ENCODE measurements around the gene TNFAIP8L2. TPM values are rescaled to one million over a fixed set of nuclear protein-coding genes. Genes with fewer than 3 reads are reported as not detected.

Gene TNFAIP8L2
- total RNA-seq (2022; extraction: Qiagen RNA extraction; ENCODE audit: low read depth): not detected in 5 replicates

GRCh38 chr1:151156515-151156819 is at the start of gene TNFAIP8L2:
Gene TNFAIP8L2, plus strand, starts transcription at chr1:151156649. Its CDS starts 2,049 bp downstream, at chr1:151158698.

GRCh38 chr1:151146412-151147131 is 9.9 kb upstream of the TNFAIP8L2 start, which contains the start of gene SEMA6C:
Gene SEMA6C, minus strand, starts transcription at chr1:151146631. Its CDS starts 4,010 bp downstream, at chr1:151142621.

GRCh38 chr1:151165738-151166504 is 9.5 kb downstream of the TNFAIP8L2 start, which contains the start of the genes LYSMD1 and SCNM1:
Gene LYSMD1, minus strand, starts transcription at chr1:151165902. Its CDS starts 644 bp downstream, at chr1:151165258.
Gene SCNM1, plus strand, starts transcription at chr1:151166144. Its CDS starts 9 bp downstream, at chr1:151166153.

GRCh38 chr1:151175863-151176262 is 19.4 kb downstream of the TNFAIP8L2 start, which contains the start of gene TMOD4:
Gene TMOD4, minus strand, starts transcription at chr1:151175981. Its CDS starts 1,106 bp downstream, at chr1:151174875.

GRCh38 chr1:151189637-151190445 is 33.4 kb downstream of the TNFAIP8L2 start, which contains the start of gene VPS72:
Gene VPS72, minus strand, starts transcription at chr1:151190197. Its CDS starts 76 bp downstream, at chr1:151190121.

GRCh38 chr1:151198254-151199127 is 42.0 kb downstream of the TNFAIP8L2 start, which contains the start of gene PIP5K1A:
Gene PIP5K1A, plus strand, starts transcription at chr1:151198552. Its CDS starts 445 bp downstream, at chr1:151198997.

Other genes with a start within 250 kb of the TNFAIP8L2 start
- gene SETDB1, start 230.3 kb upstream of the TNFAIP8L2 start, total RNA-seq (2022; extraction: Qiagen RNA extraction; ENCODE audit: low read depth): 22.7 to 28.1 TPM (median 23.0 TPM) in 5 replicates
- gene CERS2, start 181.8 kb upstream of the TNFAIP8L2 start, total RNA-seq (2022; extraction: Qiagen RNA extraction; ENCODE audit: low read depth): 240 to 250 TPM (median 247 TPM) in 5 replicates
- 0.54 to 1.3 TPM (median 0.70 TPM) in 5 replicates for gene ANXA9, start 174.4 kb upstream of the TNFAIP8L2 start, total RNA-seq (2022; extraction: Qiagen RNA extraction; ENCODE audit: low read depth)
- 2.2 to 3.4 TPM (median 2.7 TPM) in 5 replicates for gene MINDY1, start 149.7 kb upstream of the TNFAIP8L2 start, total RNA-seq (2022; extraction: Qiagen RNA extraction; ENCODE audit: low read depth)
- 11.4 to 16.9 TPM (median 14.9 TPM) in 5 replicates for gene PRUNE1, start 148.2 kb upstream of the TNFAIP8L2 start, total RNA-seq (2022; extraction: Qiagen RNA extraction; ENCODE audit: low read depth)
- gene BNIPL, start 120.1 kb upstream of the TNFAIP8L2 start, total RNA-seq (2022; extraction: Qiagen RNA extraction; ENCODE audit: low read depth): 0.06 to 0.20 TPM (median 0.13 TPM) in 4 of 5 replicates, not detected in the other
- gene C1orf56, start 108.9 kb upstream of the TNFAIP8L2 start, total RNA-seq (2022; extraction: Qiagen RNA extraction; ENCODE audit: low read depth): 4.7 to 8.8 TPM (median 7.3 TPM) in 5 replicates
- 70.2 to 82.4 TPM (median 75.5 TPM) in 5 replicates for gene CDC42SE1, start 97.0 kb upstream of the TNFAIP8L2 start, total RNA-seq (2022; extraction: Qiagen RNA extraction; ENCODE audit: low read depth)
- gene MLLT11, start 96.3 kb upstream of the TNFAIP8L2 start, total RNA-seq (2022; extraction: Qiagen RNA extraction; ENCODE audit: low read depth): 10.3 to 19.6 TPM (median 18.6 TPM) in 5 replicates
- gene GABPB2, start 85.9 kb upstream of the TNFAIP8L2 start, total RNA-seq (2022; extraction: Qiagen RNA extraction; ENCODE audit: low read depth): 3.3 to 3.8 TPM (median 3.4 TPM) in 5 replicates
- 1.1 to 1.6 TPM (median 1.3 TPM) in 5 replicates for gene SEMA6C, start 10.0 kb upstream of the TNFAIP8L2 start, total RNA-seq (2022; extraction: Qiagen RNA extraction; ENCODE audit: low read depth)
- gene LYSMD1, start 9.3 kb downstream of the TNFAIP8L2 start, total RNA-seq (2022; extraction: Qiagen RNA extraction; ENCODE audit: low read depth): 5.7 to 9.4 TPM (median 6.1 TPM) in 5 replicates
- 43.6 to 49.9 TPM (median 48.2 TPM) in 5 replicates for gene SCNM1, start 9.5 kb downstream of the TNFAIP8L2 start, total RNA-seq (2022; extraction: Qiagen RNA extraction; ENCODE audit: low read depth)
- 0.29 TPM in 1 of 5 replicates, not detected in the others for gene TMOD4, start 19.3 kb downstream of the TNFAIP8L2 start, total RNA-seq (2022; extraction: Qiagen RNA extraction; ENCODE audit: low read depth)
- gene VPS72, start 33.5 kb downstream of the TNFAIP8L2 start, total RNA-seq (2022; extraction: Qiagen RNA extraction; ENCODE audit: low read depth): 44.9 to 58.1 TPM (median 45.6 TPM) in 5 replicates
- 42.5 to 53.0 TPM (median 43.5 TPM) in 5 replicates for gene PIP5K1A, start 41.9 kb downstream of the TNFAIP8L2 start, total RNA-seq (2022; extraction: Qiagen RNA extraction; ENCODE audit: low read depth)
- 161 to 222 TPM (median 192 TPM) in 5 replicates for gene PSMD4, start 98.1 kb downstream of the TNFAIP8L2 start, total RNA-seq (2022; extraction: Qiagen RNA extraction; ENCODE audit: low read depth)
- 11.8 to 15.4 TPM (median 14.3 TPM) in 5 replicates for gene ZNF687, start 125.7 kb downstream of the TNFAIP8L2 start, total RNA-seq (2022; extraction: Qiagen RNA extraction; ENCODE audit: low read depth)
- 25.8 to 29.8 TPM (median 27.9 TPM) in 5 replicates for gene PI4KB, start 170.8 kb downstream of the TNFAIP8L2 start, total RNA-seq (2022; extraction: Qiagen RNA extraction; ENCODE audit: low read depth)
- 23.8 to 26.9 TPM (median 25.9 TPM) in 5 replicates for gene RFX5, start 190.6 kb downstream of the TNFAIP8L2 start, total RNA-seq (2022; extraction: Qiagen RNA extraction; ENCODE audit: low read depth)
- gene SELENBP1, start 216.1 kb downstream of the TNFAIP8L2 start, total RNA-seq (2022; extraction: Qiagen RNA extraction; ENCODE audit: low read depth): 5.4 to 7.8 TPM (median 6.2 TPM) in 5 replicates
- 340 to 454 TPM (median 407 TPM) in 5 replicates for gene PSMB4, start 242.9 kb downstream of the TNFAIP8L2 start, total RNA-seq (2022; extraction: Qiagen RNA extraction; ENCODE audit: low read depth)